HG03571 (cell line): ENCODE data around the gene CEP89.
"Not testable (repeated sequence)": the region's sequence is repeated elsewhere in the genome, so short reads cannot be mapped to it uniquely, and the experiment has no call there.

Experiments
- ATAC-seq: cut with Tn5 transposase; IDR thresholded peaks from one replicate; pipeline ENCODE4 v1.9.1; 2021; ENCODE audit not compliant: unreplicated experiment

The CEP89 gene

DNA sequence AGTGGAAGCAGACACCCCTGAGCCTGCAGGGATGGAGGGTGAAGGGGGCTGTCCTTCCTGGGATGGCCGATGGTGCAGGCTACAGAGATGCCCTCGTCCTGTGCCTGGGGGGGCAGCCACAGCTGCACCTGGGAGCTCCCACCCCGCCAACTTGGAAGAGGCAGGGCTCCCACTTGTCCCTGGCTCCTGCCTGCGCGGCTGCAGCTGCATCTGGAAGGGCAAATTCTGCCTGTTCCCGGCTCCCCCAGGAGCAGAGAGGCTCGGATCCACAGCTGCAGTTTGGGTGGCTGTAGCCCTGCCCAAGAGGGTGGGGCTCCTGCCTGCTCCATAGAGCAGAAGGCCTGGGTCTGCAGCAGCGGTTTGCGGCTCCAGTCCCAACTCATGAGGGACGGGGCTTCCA, 2.2 kb downstream of the CEP89 start:
- no peak for ATAC-seq

DNA sequence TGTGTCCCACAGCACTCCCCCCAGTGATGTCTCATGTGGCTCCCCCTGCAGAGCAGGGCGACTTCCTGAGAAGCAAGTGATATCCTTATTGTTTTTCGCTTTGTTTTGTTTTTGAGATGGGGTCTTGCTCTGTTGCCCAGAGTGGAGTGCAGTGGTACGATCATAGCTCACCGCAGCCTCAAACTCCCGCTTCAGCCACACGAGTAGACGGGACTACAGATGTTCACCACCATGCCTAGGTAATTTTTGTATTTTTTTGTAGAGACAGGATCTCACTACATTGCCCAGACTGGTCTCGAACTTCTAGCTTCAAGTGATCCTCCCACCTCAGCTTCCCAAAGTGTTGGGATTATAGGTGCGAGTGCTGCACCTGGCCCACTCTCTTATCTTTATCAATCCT, 5.0 kb downstream of the CEP89 start:
- no peak for ATAC-seq

DNA sequence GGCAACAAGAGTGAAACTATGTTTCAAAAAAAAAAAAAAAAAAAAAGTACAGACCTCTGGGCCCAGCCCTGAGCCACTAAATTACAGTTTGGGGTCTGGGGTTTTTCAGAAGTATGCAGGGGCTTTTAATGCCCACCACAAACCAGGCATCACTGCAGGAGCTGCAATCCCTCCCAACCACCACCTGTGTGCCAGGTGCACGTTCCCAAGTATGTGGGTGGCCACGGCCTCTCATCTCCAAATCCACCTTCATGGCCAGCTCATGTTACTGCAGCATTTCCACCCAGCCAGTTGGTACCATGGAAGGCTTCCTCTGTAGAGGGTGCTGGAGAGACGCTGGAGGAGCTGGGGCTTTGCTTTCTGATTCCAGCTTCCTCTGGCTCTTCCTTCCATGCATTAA, 26.5 kb downstream of the CEP89 start:
- no peak for ATAC-seq

DNA sequence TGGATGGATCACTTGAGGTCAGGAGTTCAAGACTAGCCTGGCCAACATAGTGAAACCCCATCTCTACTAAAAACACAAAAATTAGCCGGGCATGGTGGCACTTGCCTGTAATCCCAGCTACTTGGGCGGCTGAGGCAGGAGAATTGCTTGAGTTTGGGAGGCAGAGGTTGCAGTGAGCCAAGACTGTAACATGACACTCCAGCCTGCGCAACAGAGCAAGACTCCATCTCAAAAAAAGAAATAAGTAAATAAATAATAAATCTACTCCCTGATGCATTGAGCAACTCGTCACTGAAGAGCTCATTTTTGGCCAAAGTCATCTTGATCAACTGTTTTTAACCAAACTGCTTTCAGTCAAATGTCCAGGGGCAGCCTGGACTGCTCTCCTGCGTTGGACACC, 30.5 kb downstream of the CEP89 start:
- ATAC-seq: not testable (repeated sequence)

DNA sequence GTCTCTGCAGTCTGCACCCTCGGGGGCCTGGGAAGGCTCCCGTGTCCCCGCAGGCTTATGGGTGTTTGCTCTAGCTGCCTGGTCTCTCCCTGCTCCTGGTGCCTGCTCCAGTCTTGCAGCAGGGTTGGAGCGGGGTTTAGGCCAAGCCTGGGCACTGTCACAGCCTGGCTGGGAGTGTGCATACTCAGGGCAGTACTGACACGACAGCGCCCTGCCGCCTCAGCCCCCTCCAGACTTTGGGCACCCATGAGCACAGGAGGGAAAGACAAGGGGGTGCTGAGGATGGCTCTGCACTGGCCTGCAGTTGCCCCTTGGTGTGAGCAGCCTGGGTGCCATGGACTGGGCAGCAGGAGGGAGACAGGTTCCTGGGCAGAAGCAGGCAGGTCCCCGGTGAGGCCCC, 35.7 kb downstream of the CEP89 start:
- ATAC-seq: no peak

DNA sequence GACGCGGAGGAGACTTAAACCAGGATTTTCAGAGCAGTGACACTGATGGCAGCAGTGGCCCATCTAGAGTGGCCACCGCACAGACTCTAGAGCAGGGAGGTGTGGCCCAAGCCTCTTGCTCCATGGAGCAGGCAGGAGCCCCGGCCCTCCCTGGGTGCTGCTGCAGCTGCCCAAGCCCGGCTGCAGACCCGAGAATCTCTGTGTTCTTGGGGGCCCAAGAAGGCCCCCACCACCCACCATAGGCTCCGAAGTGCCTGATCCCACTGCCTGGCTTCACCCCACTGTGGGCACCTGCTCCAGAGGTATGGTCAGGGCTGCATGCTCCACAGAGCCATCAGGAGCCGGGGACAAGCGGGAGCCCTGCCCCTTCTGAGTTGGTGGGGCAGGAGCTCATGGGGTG, 36.1 kb downstream of the CEP89 start:
- no peak for ATAC-seq

DNA sequence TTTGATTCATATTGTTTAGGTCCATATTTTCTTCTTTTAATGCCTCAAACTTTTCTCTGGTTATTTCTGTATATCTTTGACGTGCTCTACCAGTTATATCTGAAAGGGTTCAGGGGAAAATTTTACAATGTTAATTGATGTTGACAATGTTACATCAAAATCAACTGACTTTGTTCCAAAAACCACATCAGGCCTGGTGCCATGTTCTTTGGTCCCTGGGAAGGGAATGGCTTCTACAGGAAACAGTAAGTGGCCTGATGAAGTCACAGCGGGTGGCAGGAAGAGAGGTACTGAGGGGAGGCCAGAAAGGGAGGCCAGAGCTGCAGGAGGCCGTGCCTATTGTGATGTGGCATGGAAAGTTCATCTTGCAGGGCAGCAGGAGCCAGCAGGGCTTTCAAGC, 38.2 kb downstream of the CEP89 start:
- no peak for ATAC-seq

DNA sequence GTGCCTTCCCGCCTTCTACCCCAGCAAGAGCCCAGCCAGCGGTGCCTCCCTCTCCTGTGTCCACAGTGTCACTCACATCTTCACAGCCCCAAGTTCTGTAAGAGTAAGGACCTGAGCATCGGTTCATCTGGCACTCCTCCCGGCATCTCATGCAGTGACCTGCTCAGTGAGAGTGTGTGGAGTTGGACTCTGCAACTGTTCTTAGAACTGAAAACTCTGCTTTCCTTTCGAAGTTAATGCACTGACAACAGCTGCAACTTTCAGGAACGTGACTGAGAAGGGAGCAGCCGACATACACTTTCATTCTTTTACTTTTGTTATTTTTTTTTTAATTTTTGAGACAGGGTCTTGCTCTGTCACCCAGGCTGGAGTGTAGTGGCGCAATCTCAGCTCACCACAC, 41.2 kb downstream of the CEP89 start:
- no peak for ATAC-seq

DNA sequence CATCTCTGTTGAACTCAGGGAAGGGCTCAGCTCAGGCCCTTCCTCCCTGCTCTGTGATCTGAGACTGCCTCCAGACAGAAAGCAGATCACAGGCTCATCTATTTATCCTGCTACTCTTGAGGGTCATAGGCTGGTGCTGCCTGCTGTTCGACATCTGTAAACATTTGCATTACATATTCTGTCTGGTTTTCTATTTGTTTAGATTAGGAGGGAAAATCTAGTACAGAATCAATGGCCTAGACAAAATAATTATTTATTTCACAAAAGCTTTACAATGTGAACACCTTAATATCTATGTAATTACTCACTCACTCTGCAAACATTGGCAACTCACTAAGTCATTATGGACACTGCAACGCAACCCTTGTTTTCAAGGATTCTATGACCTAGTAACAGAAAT, 43.0 kb downstream of the CEP89 start:
- no peak for ATAC-seq

DNA sequence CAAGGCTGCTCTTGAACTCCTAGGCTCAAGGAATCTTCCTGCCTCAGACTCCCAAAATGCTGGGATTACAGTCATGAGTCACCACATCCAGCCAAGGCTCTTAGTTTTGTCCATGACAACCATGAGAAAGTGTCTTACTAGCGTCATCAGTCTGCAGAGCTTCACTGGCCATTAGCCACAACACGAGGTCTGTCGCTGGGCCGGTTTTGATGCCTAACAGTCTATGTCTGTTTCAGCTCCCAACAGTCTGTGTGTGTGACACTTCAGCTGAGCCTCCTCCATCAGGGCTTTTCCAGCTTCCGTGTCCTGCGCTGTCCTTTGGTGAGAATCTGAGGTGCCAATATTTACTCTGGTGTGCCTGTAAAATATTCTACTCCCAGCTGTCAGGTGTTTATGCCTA, 47.6 kb downstream of the CEP89 start:
- no peak for ATAC-seq

DNA sequence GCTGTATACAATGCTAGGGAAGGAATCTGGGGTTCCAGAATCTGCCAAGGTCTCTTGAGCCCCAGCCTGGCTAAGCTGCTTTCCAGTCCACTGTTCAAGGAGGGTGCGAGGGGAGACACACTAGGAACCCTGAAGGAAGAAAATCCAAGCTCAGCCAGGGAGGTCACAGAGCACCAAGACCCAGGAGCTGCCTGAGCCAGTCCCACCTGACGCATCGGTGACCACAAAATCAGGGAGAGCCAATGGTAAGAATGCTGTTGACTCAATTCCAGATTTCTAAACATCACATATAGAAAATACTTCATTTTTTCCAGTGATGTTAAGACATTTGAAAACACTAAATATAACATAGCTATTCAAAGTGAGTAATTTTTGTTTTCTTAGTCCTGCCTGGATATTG, 50.1 kb downstream of the CEP89 start:
- ATAC-seq: no peak

DNA sequence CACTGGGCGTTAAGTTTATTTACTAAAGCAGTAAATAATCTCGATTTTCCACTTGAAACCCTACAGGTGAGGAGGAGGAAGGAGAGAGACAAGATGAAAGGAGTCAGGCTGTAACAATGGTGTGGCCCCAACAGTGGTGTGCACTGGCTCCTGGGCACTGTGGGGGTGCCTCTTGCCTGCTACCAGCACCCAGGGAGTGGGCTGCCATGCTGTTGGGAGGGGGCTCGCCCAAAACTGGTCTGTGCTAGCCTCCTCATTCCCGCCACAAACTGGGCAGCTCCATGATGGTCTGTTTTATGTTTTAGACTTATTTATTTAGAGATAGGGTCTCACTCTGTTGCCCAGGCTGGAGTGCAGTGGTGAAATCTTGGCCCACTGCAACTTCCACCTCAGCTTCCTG, 52.4 kb downstream of the CEP89 start:
- ATAC-seq: no peak

DNA sequence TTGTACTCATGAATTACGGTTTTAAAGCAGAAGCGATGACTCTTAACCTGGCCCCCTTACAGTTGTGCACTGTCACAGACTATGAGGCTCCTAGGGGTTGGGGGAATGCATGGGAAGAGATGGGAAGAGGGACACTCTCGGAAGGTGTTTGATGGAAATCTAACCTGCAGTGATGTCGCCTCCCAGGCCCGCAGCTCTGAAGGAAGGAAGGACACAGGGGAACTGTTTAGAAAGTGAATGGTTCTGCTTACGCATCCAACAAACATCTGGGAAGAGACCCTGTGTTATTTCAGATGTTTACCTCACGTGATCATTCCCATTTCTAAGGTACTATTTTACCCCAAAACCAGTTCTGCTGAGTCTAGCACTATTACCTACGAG, 54.2 kb downstream of the CEP89 start:
- ATAC-seq: no peak

DNA sequence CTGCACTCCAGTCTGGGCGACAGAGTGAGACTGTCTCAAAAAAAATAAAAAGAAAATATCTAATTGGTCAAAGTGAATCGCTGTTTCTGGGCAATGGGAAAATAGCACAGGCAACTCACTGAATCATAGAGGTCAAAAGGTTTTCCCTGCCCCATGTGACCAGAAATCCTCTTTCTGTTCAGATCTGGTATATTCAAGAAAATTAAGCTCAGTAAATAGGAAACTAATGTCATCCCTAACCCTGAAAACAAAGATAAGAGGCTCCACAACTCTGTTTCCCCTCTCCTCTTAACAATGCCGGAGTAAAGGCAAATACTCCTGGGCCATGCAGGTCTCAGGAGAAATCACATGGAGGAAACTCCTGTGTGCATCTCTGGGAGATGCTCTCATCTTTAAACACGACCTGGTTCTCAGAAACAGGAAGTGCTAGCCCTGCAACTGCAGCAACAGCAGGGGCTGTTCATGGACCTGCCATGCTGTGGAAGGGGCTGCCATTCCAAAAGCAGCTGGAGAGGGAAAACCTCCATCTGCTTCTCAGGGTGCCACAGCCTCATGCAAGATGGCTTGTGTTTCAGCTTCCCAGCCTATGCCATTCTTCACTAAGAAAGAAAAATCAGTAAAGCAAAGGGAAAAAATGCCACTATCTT, 54.7 kb downstream of the CEP89 start:
- no peak for ATAC-seq

DNA sequence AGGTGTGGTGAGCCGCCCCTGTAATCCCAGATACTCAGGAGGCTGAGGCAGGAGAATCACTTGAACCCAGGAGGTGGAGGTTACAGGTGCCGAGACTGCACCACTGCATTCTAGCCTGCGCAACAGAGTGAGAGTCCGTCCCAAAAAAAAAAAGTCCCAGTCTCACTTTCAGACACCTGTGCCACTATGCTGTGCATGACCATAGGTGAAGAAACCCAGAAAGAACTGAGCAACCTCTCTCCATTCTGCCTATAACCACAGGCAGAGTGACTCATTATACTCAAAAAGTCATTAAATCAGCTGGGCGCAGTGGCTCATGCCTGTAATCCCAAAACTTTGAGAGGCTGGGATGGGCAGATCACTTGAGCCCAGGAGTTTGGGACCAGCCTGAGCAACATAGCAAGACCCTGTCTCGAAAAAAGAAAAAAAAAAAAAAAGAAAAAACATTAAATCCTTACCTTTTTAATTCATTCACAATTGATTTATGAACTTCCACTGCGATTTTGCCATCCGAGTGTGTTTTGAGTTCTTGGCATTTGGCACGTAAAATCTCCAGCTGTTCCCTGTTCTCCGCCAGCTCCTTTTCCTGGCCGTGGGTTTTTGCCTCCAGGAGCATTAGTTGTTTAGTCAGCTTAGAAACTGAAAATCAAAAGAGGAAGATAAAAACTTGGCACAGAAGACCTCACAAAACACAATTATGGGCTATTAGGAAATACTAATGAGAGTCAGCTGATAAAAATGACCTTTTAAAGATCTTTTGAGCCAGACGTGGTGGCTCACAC, 56.7 kb downstream of the CEP89 start:
- ATAC-seq: no peak

DNA sequence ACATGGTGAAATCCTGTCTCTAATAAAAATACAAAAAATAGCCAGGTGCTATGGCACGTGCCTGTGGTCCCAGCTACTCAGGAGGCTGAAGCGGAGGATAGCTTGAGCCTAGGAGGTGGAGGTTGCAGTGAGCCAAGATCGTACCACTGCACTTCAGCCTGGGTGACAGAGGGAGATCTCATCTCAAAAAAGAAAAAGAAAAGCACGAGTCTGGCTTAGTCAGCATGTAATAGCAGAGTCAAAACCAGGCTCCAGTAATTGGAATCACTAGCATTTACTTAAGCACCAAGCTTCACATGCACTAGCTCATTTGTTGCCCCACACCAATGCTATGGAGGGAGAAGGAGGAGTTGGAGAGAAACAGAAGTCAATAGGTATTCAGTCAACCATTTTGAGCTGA, 60.3 kb downstream of the CEP89 start:
- ATAC-seq: no peak

DNA sequence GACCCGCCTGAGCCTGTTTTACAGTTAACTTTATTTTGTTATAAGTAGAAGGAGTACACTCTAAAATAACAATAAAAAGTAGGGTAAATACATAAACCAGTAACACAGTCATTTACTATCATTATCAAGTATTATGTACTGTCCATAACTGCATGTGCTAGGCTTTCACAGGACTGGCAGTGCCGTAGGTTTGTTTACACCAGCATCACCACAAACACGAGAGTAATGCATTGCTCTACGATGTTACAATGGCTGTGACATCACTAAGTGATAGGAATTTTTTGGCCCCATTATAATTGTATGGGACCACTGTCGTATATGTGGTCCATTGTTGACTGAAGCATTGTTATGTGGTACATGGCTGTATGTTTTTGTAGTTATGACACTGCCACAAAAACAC, 60.9 kb downstream of the CEP89 start:
- ATAC-seq: no peak

DNA sequence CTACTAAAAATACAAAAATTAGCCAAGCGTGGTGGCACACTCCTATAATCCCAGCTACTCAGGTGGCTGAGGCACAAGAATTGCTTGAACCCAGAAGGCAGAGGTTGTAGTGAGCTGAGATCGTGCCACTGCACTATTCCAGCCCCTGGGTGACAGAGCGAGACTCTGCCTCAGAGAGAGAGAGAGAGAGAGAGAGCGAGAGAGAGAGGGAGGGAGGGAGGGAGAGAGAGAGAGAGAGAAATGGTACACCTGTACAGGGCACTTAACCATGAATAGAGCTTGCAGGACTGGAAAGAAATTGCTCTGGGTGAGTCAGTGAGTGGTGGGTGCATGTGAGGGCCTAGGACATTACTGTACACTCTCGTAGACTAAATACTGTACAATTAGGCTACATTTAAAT, 61.7 kb downstream of the CEP89 start:
- ATAC-seq: no peak

DNA sequence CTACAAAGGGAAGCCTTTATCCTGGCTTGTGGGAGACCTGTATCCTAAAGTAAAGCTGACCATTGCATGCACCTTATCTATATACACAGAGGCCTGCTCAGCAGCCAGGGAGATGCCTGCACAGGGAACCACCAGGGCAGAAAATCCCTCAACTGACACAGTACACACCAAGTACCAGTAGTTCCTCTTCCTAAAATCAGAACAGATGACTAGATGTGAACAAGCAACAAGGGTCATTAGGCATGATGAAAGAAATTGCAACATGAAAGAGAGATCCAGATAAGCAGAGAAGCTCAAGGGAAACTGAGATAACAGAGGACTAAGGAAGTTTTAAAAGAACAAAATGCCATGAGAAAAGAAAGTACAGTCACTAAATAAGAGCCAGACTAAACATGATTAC, 62.5 kb downstream of the CEP89 start:
- no peak for ATAC-seq

DNA sequence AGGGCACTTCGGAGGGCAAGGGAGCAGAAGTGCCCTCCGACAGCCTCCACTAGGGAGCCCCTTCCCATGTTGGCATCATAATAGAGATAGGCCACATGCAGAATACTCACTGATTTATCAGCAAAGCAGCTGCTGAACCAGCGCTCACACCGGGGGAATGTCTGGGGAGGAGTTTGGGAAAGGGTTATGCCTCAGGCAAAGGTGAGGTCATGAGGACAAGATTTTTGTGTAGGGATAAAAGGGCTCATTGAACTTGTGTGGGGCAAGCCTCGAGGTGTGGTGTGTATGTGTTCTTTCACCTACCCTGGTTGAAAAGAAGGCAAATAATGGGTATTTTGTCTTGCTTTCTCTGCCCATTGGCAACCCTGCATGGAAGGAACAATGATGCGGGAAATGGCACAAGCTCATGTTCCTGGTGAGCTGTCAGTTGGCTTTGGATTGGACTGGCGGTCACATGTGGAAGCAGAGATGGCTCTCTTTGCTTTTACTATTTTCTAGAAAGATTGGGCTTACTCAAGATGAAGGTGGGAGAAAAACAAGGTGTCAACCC, 63.0 kb downstream of the CEP89 start:
- no peak for ATAC-seq

DNA sequence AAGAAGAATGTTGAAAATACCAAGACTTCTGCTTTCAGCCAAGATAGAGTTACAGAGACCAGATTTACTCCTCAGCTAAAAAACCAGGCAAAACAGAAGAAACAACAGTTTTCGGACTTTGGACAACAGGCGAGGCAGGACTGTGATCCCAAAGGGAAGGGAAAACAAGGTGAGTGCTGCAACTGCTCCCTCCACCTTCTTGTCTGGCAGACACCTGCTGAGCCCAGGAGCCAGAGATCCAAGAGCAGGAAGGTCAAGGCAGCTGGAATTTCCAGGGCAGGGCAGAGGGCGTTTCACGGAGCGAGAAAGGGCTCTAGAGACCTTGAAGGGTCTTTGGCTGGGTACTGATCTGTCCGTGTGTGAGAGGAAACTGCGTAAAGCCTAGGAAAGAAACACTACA, 69.3 kb downstream of the CEP89 start:
- no peak for ATAC-seq

DNA sequence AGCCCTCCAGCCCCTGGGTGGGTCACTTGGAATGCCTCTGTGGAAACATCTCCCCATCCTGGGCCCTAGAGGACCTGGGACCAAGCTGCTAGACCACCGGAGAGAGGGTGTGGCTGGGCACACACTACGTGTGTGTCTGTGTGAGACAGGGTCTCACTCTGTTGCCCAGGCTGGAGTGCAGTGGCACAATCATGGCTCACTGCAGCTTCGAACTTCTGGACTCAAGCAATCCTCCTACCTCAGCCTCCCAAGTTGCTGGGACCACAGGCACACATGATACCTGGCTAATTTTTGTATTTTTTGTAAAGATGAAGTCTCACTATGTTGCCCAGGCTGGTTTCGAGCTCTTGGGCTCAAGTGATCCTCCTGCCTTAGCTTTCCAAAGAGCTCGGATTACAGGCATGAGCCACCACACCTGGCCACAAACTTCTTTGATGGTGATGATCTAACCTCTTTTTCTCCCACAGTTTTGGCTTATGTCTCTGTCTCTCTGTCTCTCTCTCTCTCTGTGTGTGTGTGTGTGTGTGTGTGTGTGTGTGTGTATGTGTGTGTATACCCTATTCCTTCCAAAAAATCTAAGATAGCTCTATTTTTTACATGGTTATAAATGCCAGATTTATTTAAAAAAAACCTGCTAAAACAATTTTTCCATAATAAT, 70.1 kb downstream of the CEP89 start:
- no peak for ATAC-seq
